ENCODE results near the gene AUTS2.
"Not testable (repeated sequence)": the region's sequence is repeated elsewhere in the genome, so short reads cannot be mapped to it uniquely, and the experiment has no call there.

Gene AUTS2

DNA sequence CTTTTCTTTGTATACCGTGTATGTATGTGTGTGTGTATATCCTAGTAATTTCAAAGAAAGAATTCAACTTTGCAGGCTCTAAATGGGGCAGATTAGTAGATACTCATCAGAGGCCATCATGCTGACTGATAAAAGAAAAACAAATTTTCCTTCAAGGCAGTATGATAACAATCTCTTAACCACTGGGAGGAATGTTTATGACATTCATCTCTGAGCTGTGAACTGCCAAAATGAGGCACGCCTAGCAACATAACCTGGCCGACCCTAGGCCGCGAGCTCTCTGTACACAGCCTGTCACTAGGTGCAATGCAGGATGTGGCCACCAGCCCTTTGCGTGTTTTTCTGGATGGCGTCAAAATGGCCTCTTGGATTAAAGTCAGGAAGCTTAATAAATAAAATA, 1190.0 kb downstream of the AUTS2 start:
- peak; percentile 38 for DNase-seq

- DNase-seq: no peak
Measured at GRCh38 chr7:70789481-70790214, 1191.4 kb downstream of the AUTS2 start.

GRCh38 chr7:70790215-70791073, 1192.2 kb downstream of the AUTS2 start:
- no peak for DNase-seq

DNA sequence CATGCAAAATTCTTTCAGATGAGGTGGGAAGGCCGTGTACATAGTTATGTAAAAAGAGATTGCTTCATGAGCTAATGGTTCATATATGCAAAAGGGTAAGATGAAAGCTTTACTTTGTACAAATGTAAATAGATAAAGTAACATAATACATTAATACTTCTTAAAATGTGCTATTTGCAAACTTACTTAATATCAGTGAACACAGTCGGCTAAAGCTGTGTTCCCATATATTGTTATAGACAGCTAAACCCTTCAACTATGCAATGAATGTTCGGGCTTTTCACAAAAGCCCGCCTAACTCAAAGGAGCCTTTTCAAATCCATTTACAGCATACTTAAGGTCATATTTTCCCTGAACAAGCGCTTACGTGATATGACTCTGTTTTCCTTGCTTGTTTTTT, 1193.1 kb downstream of the AUTS2 start:
- DNase-seq: no peak

DNA sequence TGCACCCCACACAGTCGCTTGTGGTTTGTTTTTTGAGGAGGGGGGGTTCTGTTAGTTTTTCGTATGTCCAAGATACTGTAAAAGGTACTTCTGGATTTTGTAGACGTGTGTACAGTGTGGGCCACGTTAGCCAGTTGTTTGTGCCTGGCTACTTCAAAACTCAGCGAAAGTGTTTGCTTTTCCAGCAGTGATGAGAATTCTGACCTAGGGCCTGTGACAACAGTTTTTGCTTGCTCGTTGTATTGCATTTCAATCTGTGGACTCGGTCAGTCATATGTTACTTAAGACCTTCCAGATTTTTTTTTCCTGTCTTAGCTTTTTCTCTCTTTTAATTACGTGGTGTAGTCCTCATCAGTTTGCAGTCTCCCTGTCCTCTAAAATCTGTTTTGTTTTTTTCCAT, 1194.8 kb downstream of the AUTS2 start:
- DNase-seq: no peak

DNA sequence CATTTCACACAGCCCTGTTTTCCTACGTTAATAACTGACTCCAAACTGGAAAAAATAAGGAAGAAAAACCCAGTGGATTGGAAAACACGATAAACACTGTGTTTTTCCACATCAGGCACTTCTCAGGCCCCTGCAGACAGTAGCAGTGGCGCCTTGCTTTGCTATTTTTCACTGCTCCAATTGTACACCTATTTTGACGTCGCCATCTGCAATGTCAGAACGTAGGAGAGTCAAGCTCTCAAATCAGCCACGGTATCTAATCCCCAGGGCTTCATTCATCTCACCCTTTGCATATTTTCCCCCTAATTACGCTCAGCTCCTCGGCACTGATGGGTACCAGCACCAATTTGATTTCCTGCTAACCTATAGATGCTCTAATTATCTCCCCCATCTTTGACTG, 1195.5 kb downstream of the AUTS2 start:
- no peak for DNase-seq

DNA sequence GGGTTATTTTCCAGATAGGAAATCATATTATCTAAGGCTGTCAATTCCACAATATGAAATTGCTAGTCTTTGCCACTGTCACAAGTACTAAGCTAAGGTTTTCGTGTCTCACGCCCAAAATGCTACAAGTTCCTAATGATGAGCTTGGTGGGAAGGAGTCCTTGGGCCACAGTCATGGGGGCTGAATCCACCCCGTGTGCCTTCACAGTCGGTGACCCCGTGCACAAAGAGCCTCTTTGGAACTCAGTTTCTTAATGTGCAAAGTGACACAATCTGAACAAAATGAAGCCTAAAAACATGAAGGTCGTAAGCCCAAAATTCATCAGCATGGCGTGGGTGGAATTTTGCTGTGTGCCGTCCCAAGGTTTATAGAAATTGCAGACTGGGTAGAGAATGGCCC, 1196.7 kb downstream of the AUTS2 start:
- no peak for DNase-seq

DNA sequence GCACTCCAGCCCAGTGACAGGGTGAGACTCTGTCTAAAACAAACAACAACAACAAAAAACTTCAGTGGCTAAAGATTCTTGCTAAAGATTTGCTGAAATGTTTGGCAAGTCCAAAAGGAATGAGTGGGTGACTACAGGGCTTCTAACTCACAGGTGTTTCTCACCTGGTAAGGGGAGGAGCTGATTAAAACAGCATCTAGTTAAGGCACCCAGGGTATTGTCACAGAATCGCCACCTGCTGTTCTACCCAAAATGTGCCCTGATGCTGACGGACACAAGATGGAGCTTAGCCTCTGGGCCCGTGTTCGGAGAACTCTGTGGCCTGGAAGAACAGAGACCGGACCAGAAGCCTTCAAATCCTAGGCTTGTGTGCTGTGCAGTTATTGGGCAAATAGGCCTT, 1197.7 kb downstream of the AUTS2 start:
- no peak for DNase-seq

- DNase-seq: no peak
Measured at GRCh38 chr7:70797109-70797514, 1198.8 kb downstream of the AUTS2 start.

DNA sequence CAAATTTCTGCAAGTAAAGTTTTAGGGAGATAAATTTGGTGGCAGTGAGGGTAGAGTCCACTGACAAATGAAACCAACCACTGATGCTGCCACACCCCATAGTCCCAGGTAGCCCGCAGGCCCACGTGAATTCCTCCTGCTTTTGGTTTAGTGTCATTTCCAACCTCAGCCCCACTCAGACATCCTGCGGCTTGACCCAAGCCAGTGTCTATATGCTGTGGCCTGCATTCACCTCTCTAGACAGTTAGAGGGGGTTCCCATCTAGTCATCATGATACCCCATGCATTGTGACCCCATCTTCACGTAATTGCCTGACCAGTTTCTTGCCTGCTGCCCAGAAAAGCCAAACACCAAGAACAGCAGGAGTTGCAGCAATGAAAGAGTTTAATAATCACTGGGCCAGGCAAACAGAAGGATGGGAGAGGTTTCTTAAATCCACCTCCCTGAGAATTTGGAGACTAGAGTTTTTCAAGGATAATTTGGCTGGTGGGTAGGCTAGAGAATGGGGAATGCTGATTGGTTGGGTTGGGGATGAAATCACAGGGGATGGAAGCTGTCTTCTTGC, 1201.6 kb downstream of the AUTS2 start:
- no peak for DNase-seq

GRCh38 chr7:70805360-70805759, 1207.1 kb downstream of the AUTS2 start:
- no peak for DNase-seq

- no peak for DNase-seq
Measured at GRCh38 chr7:70807650-70808049, 1209.4 kb downstream of the AUTS2 start.

- no peak for DNase-seq
Measured at GRCh38 chr7:70808876-70809275, 1210.6 kb downstream of the AUTS2 start.

- no peak for DNase-seq
Measured at GRCh38 chr7:70810558-70811139, 1212.4 kb downstream of the AUTS2 start.

DNA sequence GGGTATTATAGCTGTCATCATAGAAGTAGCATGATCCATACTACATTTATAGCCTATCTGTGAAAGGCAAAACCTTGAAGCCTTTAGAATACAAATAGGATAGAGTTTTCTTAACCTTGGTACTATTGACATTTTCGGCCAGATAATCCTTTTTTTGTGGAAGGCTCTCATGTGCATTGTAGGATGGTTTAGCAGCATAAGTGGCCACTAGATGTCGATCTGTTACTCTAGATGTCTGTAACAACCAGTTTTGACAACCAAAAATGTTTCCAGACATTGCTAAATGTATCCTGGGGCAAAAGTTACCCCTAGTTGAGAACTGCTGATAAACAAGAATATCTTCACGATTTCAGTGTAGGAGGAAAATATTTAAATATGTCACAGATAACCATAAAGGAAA, 1214.2 kb downstream of the AUTS2 start:
- DNase-seq: no peak

DNA sequence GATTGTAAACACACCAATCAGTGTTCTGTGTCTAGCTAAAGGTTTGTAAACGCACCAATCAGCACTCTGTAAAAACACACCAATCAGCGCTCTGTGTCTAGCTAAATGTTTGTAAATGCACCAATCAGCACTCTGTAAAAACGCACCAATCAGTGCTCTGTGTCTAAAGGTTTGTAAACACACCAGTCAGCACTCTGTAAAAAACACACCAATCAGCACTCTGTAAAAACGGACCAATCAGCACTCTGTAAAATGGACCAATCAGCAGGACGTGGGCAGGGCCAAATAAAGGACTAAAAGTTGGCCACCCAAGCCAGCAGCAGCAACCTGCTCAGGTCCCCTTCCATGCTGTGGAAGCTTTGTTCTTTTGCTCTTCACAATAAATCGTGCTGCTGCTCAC, 1224.2 kb downstream of the AUTS2 start:
- DNase-seq: not testable (repeated sequence)

GRCh38 chr7:70829221-70830059, 1231.2 kb downstream of the AUTS2 start:
- peak; percentile 55 for DNase-seq

GRCh38 chr7:70830060-70830395, 1231.8 kb downstream of the AUTS2 start:
- DNase-seq: no peak

DNA sequence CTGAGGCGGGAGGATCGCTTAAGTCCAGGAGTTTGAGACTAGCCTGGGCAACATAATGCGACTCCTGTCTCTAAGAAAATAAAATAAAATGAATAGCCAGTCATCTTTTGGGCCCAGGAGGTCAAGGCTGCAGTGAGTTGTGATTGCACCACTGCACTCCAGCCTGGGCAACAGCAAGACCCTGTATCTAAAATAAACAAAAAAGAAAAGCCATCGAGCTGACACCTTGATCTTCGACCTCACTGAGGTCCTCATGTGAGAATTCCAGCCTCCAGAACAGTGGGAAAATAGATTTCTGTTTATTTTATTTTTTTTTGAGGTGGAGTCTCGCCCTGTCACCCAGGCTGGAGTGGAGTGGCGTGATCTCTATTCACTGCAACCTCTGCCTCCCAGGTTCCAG, 1232.2 kb downstream of the AUTS2 start:
- DNase-seq: no peak

DNA sequence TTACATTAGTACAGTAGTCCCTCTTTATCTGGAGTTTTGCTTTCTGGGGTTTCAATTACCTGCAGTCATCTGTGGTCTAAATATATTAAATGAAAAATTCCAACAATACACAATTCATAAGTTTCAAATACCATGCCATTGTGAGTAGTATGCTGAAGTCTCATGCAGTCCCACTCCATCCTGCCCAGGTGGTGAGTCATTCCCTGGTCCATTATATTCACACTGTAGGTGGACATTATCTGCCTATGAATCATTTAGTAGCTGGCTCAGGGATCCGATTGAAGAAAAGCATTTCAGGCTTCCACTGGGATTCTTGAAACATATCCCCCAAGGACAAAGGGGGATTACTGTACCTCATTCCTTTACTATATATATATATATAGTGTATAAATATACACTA, 1235.5 kb downstream of the AUTS2 start:
- no peak for DNase-seq

DNA sequence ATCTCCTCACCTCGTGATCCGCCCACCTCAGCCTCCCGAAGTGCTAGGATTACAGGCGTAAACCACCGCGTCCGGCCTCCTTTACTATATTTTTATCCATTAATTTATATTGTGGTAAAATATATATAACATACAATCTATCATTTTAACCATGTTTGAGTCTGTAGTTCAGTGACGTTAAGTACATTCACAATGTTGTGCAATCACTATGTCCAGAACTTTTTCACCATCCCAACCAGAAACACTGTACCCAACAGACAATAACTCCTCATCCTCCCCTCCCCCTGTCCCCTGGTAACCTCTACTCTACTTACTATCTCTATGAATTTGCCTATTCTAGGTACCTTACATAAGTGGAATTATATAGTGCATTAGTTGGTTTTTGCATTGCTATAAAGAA, 1236.1 kb downstream of the AUTS2 start:
- DNase-seq: no peak

DNA sequence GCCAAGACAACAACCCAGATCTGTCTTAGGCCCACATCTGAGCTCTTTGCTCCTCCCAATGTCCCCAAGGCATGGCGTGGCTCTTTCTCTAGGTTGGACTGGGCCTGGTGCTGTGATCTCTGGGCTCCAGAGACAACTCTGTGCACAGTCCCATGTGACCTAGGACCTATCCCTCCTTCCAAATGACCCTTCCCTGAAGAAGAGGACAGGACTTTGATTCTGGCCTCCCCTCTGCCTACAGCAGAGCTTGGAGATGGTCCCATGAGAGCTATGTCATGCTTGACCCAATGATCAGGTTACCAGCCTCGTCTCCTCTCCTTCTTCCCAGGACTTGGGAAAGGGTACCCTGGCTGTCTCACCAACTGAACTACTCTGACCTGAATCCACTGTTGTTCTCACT, 1237.4 kb downstream of the AUTS2 start:
- no peak for DNase-seq

GRCh38 chr7:70836279-70836678, 1238.0 kb downstream of the AUTS2 start:
- DNase-seq: no peak
